ENCODE measurements around the gene LDAH.
"Not testable (repeated sequence)": the region's sequence is repeated elsewhere in the genome, so short reads cannot be mapped to it uniquely, and the experiment has no call there.

The LDAH gene

GRCh38 chr2:20723543-20723942, 99.4 kb downstream of the LDAH start:
- no peak for DNase-seq (ENCODE audit: low read depth, low spot score)

- no peak for DNase-seq (ENCODE audit: low read depth, low spot score)
Measured at GRCh38 chr2:20722592-20723240, 100.2 kb downstream of the LDAH start.

- DNase-seq (ENCODE audit: low read depth, low spot score) = no peak
Measured at GRCh38 chr2:20717641-20718040, 105.3 kb downstream of the LDAH start.

GRCh38 chr2:20716164-20716563, 106.7 kb downstream of the LDAH start:
- not testable (repeated sequence) for DNase-seq (ENCODE audit: low read depth, low spot score)

- not testable (repeated sequence) for DNase-seq (ENCODE audit: low read depth, low spot score)
Measured at GRCh38 chr2:20714412-20714811, 108.5 kb downstream of the LDAH start.

GRCh38 chr2:20713585-20713984, 109.3 kb downstream of the LDAH start:
- not testable (repeated sequence) for DNase-seq (ENCODE audit: low read depth, low spot score)

GRCh38 chr2:20711641-20712040, 111.3 kb downstream of the LDAH start:
- DNase-seq (ENCODE audit: low read depth, low spot score) = not testable (repeated sequence)

GRCh38 chr2:20707601-20708000, 115.3 kb downstream of the LDAH start:
- DNase-seq (ENCODE audit: low read depth, low spot score) = no peak

GRCh38 chr2:20706786-20707185, 116.1 kb downstream of the LDAH start:
- DNase-seq (ENCODE audit: low read depth, low spot score) = no peak

GRCh38 chr2:20706217-20706616, 116.7 kb downstream of the LDAH start:
- no peak for DNase-seq (ENCODE audit: low read depth, low spot score)

- DNase-seq (ENCODE audit: low read depth, low spot score) = no peak
Measured at GRCh38 chr2:20704886-20705285, 118.0 kb downstream of the LDAH start.

- DNase-seq (ENCODE audit: low read depth, low spot score) = no peak
Measured at GRCh38 chr2:20702563-20702962, 120.3 kb downstream of the LDAH start.

- no peak for DNase-seq (ENCODE audit: low read depth, low spot score)
Measured at GRCh38 chr2:20698916-20699613, 123.8 kb downstream of the LDAH start.

- no peak for DNase-seq (ENCODE audit: low read depth, low spot score)
Measured at GRCh38 chr2:20697322-20697934, 125.5 kb downstream of the LDAH start.

- no peak for DNase-seq (ENCODE audit: low read depth, low spot score)
Measured at GRCh38 chr2:20696366-20696765, 126.5 kb downstream of the LDAH start.

- no peak for DNase-seq (ENCODE audit: low read depth, low spot score)
Measured at GRCh38 chr2:20693317-20693716, 129.6 kb downstream of the LDAH start.

- no peak for DNase-seq (ENCODE audit: low read depth, low spot score)
Measured at GRCh38 chr2:20692081-20692480, 130.8 kb downstream of the LDAH start.

- DNase-seq (ENCODE audit: low read depth, low spot score) = no peak
Measured at GRCh38 chr2:20691076-20691734, 131.7 kb downstream of the LDAH start.

GRCh38 chr2:20689428-20690264, 133.3 kb downstream of the LDAH start:
- no peak for DNase-seq (ENCODE audit: low read depth, low spot score)

- DNase-seq (ENCODE audit: low read depth, low spot score) = no peak
Measured at GRCh38 chr2:20687260-20687832, 135.6 kb downstream of the LDAH start.

GRCh38 chr2:20684581-20685063, 138.3 kb downstream of the LDAH start:
- DNase-seq (ENCODE audit: low read depth, low spot score) = no peak
